Coronary artery (tissue), 2 donors: Measurements from ENCODE around the gene WDR35.

Source experiments
- DNase-seq: peaks from one replicate; pipeline ENCODE4 v3.0.0-alpha.2; 2017; ENCODE audit warnings: low spot score
- H3K27ac ChIP-seq, 2 donors: fragments of 200-600 bp; sonication (generic); one replicate each; pipeline ENCODE4 v1.5.1; 2016 to 2019
- H3K4me3 ChIP-seq: fragments of 200-600 bp; sonication (generic); 2 replicates; pipeline ENCODE4 v1.5.1; 2016; ENCODE audit warnings: mild to moderate bottlenecking, moderate library complexity
- CTCF ChIP-seq: fragments of 200-600 bp; sonication (generic); IDR thresholded peaks from one replicate; pipeline ENCODE4 v1.5.1; 2019; ENCODE audit warnings: antibody characterized with exemption

Gene WDR35

DNA sequence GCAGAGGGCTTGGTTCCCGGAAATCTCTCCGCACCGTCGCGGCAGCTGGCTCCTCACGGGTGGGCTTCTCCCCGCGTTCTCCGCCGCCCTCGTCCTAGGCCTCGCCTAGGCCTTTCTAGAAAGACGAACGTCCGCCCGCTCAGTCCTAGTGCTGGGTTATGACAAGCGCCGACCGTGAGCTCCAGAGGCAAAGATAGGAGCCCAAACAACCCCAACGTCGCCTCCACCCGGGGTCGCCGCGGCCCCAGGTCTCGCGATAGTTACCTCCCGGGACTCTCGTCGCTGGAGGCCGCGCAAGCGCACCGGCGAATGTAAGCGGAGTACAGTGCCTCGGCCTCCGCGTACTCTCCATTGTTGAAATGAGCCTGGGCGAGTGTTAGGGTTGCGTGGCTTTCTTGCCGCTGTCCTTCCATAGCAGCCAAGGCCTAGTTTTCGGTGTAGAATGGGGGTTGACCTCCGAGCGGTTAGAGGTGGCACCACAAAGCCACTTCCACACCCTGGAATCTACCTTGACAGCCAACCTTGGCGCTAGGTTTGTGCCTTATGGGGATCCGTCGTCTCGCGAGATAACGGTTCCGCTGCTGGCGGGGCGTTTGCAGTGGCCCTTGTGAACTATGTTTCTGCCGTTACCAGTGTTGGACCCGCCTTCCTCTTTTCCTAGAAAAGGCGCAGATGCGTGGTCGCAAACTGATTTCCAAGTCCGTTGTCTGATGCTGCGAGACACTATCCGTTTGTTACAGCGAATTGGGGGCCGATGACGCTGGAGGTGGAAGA lies 88.3 kb downstream of the WDR35 start, which contains the start of gene TTC32:
Gene TTC32 (minus strand): TSS at position 542 of the 774 bp plus-strand sequence. CDS start 129 bp downstream, at position 413.
- no peak for TF ChIP-seq CTCF
- DNase-seq = peak; percentile 94
- Histone ChIP-seq H3K4me3 (peak within 1 kb of the TSS; percentile 83), H3K27ac (peak within 1 kb of the TSS; percentile 93 to 98)

DNA sequence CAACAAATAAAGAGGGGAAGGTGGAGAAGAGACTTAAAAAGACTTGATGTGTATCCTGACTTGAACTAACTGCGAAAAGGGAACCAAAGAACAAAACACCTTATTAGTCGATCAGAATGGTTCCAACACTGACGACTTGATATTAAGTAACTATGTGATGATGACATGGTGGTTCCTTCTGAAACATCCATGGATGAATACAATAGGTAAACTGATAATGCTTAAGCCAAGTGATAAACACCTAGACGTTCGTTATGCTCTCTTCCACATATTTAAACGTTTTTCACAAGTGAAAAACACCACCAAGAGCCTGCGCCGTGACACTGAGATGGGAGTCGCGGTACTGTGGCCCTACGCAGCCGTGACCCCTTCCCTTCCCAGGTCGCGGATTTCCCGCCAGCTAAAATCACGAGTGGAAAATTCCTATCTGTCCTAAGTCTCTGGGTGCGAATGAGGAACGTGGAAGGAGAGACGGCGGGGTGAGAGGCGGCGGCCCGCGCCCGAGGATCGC lies 88.9 kb downstream of the WDR35 start:
- Histone ChIP-seq H3K4me3 (peak overlapping the region; percentile 83), H3K27ac (peak overlapping the region; percentile 93 to 98)
- DNase-seq = no peak
- no peak for TF ChIP-seq CTCF

GRCh38 chr2:19899985-19900930 lies 89.6 kb downstream of the WDR35 start:
- peak overlapping the region; percentile 93 to 98 for H3K27ac ChIP-seq
- peak overlapping the region; percentile 83 for H3K4me3 ChIP-seq
- no peak for TF ChIP-seq CTCF
- DNase-seq = no peak

- H3K27ac ChIP-seq = no peak overlapping the region
- H3K4me3 ChIP-seq = peak overlapping the region; percentile 21
- TF ChIP-seq CTCF = no peak
- DNase-seq = no peak
Measured at GRCh38 chr2:19898592-19899329, 91.1 kb downstream of the WDR35 start.

DNA sequence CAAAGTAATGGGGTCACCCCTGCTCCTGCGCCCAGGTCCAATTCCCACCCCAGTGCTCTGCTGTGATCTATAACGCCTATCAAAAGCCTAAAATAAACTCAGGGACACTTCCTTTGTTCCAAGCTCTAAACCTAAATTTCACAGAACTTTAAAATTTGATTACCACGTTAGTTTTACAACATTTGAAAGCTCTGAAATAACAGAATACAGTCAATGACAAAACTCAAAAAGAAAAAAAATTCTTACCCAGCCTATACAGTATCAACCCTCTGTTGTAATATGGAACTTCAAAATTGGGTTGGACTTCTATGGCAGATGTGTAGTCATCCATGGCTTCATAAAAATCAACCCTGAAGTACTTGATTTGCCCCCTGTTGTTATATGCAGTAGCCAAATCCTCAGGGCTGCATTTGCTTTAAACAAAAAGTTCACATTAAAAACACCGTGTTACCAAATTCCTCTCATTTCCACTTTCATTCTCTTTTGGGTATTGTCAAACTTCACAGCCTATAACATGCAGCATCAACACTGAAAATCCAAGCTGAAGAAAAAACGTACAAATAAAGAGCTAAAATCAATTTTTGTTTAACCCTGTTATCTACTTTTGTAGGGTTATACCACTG lies 92.2 kb downstream of the WDR35 start:
- Histone ChIP-seq H3K4me3 (no peak overlapping the region), H3K27ac (no peak overlapping the region)
- no peak for DNase-seq
- no peak for TF ChIP-seq CTCF

DNA sequence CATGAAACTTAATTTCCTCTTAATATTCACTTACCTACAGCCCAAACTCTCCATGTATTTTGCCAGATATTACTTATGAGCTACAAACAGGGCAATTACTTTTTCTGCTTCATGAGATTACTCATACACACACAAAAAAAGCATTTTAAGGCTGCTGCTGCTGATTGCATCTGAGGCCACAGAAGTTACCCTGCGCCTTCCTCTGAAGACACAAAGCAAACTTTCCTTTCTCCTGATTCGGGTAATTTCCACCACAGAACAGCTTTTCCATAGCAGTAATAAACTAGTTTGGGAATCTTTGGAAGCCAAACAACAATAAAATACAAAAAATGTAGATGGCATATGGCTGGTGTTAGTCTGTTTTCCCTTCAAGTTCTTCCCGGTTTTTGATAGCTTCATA lies 94.4 kb downstream of the WDR35 start:
- no peak for TF ChIP-seq CTCF
- H3K4me3 ChIP-seq = no peak overlapping the region
- DNase-seq = no peak

More for the DNA sequence above, 94.4 kb downstream of the WDR35 start:
- no peak overlapping the region for H3K27ac ChIP-seq
